SU-DHL-6 (cell line): ENCODE data around the gene ANKRD65.

Source experiments
- EZH2phosphoT487 ChIP-seq: fragments of 200-600 bp; sonication (generic), shearing (Covaris generic); conservative IDR thresholded peaks from 2 replicates; pipeline ENCODE4 v1.6.1; 2018; ENCODE audit warnings: mild to moderate bottlenecking, antibody characterized with exemption, low read length, moderate library complexity, mixed read lengths
- TF ChIP-seq, protein P1 (sequence below): fragments of 200-600 bp; sonication (generic); IDR thresholded peaks from one replicate; pipeline ENCODE4 v1.5.1; 2017; ENCODE audit warnings: antibody characterized with exemption, mild to moderate bottlenecking, low read length, moderate library complexity; ENCODE audit not compliant: insufficient read depth, poor library complexity, severe bottlenecking

GRCh38 chr1:1401457-1402010 is 19.5 kb downstream of the ANKRD65 start:
- TF ChIP-seq, protein P1, sequence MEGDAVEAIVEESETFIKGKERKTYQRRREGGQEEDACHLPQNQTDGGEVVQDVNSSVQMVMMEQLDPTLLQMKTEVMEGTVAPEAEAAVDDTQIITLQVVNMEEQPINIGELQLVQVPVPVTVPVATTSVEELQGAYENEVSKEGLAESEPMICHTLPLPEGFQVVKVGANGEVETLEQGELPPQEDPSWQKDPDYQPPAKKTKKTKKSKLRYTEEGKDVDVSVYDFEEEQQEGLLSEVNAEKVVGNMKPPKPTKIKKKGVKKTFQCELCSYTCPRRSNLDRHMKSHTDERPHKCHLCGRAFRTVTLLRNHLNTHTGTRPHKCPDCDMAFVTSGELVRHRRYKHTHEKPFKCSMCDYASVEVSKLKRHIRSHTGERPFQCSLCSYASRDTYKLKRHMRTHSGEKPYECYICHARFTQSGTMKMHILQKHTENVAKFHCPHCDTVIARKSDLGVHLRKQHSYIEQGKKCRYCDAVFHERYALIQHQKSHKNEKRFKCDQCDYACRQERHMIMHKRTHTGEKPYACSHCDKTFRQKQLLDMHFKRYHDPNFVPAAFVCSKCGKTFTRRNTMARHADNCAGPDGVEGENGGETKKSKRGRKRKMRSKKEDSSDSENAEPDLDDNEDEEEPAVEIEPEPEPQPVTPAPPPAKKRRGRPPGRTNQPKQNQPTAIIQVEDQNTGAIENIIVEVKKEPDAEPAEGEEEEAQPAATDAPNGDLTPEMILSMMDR, result no peak
- no peak for TF ChIP-seq EZH2phosphoT487
